ENCODE measurements around the gene ZNF319. TPM values are rescaled to one million over a fixed set of nuclear protein-coding genes. Genes with fewer than 3 reads are reported as not detected.

The ZNF319 gene
- total and polyA plus RNA-seq, 4 donors, result 0.64 to 3.4 (median 2.6) TPM

GRCh38 chr16:58012481-58012880 is 12.0 kb upstream of the ZNF319 start:
- Histone ChIP-seq H3K4me1 (ENCODE audit: control insufficient read depth in 4 of 4, insufficient read depth in 4 of 4, low read length in 3 of 4) (no peaks in the 10 kb centered on the region), H3K27me3 (ENCODE audit: control insufficient read depth in 4 of 4, insufficient read depth in 4 of 4, low read length in 3 of 4) (no peaks in the 10 kb centered on the region), H3K27ac (ENCODE audit: low read depth in 1 of 2, low read length in 2 of 2) (no peak overlapping the region), H3K9ac (ENCODE audit: low read depth in 1 of 2, low read length in 2 of 2) (no peak overlapping the region), H3K4me3 (ENCODE audit: low read depth in 1 of 3, low read length in 3 of 3) (no peak overlapping the region), H3K36me3 (ENCODE audit: control insufficient read depth in 4 of 4, insufficient read depth in 3 of 4, low read depth in 1 of 4, low read length in 3 of 4) (peaks cover 7 to 36% (median 21%) of the 10 kb centered on the region in 4 donors), H3K9me3 (ENCODE audit: control insufficient read depth in 4 of 4, low read length in 3 of 4) (no peaks in the 10 kb centered on the region)
- no peak for DNase-seq (ENCODE audit: low spot score)
- 80% methylated on average over 9 of the region's 9 CpGs for WGBS
- TF ChIP-seq RAD21 (IDR thresholded peaks at IDR 0.05) (no peak), ATF3 (IDR thresholded peaks at IDR 0.05) (no peak), EGR1 (IDR thresholded peaks at IDR 0.05; ENCODE audit: low read depth in 2 of 2) (no peak), FOXA1 (IDR thresholded peaks at IDR 0.05) (no peak), MAX (IDR thresholded peaks at IDR 0.05) (no peak)

GRCh38 chr16:58011652-58012051 is 11.2 kb upstream of the ZNF319 start:
- Histone ChIP-seq H3K9me3 (ENCODE audit: control insufficient read depth in 4 of 4, low read length in 3 of 4) (no peaks in the 10 kb centered on the region), H3K9ac (ENCODE audit: low read depth in 1 of 2, low read length in 2 of 2) (no peak overlapping the region), H3K27me3 (ENCODE audit: control insufficient read depth in 4 of 4, insufficient read depth in 4 of 4, low read length in 3 of 4) (no peaks in the 10 kb centered on the region), H3K36me3 (ENCODE audit: control insufficient read depth in 4 of 4, insufficient read depth in 3 of 4, low read depth in 1 of 4, low read length in 3 of 4) (peaks cover 5 to 32% (median 20%) of the 10 kb centered on the region in 4 donors), H3K27ac (ENCODE audit: low read depth in 1 of 2, low read length in 2 of 2) (no peak overlapping the region), H3K4me1 (ENCODE audit: control insufficient read depth in 4 of 4, insufficient read depth in 4 of 4, low read length in 3 of 4) (no peaks in the 10 kb centered on the region), H3K4me3 (ENCODE audit: low read depth in 1 of 3, low read length in 3 of 3) (no peak overlapping the region)
- WGBS, result 90% methylated on average over 3 of the region's 3 CpGs
- TF ChIP-seq NR2F2 (IDR thresholded peaks at IDR 0.05) (no peak), CTCF (IDR thresholded peaks at IDR 0.05; ENCODE audit: low read depth, low read length, missing input control) (no peak), YY1 (IDR thresholded peaks at IDR 0.05) (no peak), JUND (IDR thresholded peaks at IDR 0.05) (no peak), FOXA2 (IDR thresholded peaks at IDR 0.05) (no peak), GABPA (IDR thresholded peaks at IDR 0.05 in 1 of 2, conservative IDR thresholded peaks at IDR 0.05 in 1 of 2) (no peak), EGR1 (IDR thresholded peaks at IDR 0.05; ENCODE audit: low read depth in 2 of 2) (no peak), RXRA (IDR thresholded peaks at IDR 0.05) (no peak), MAX (IDR thresholded peaks at IDR 0.05) (no peak), SP1 (IDR thresholded peaks at IDR 0.05) (no peak), REST (IDR thresholded peaks at IDR 0.05) (no peak), HNF4G (IDR thresholded peaks at IDR 0.05) (no peak), RAD21 (IDR thresholded peaks at IDR 0.05) (no peak), HNF4A (conservative IDR thresholded peaks at IDR 0.05) (no peak), FOXA1 (IDR thresholded peaks at IDR 0.05) (no peak), TAF1 (conservative IDR thresholded peaks at IDR 0.05) (no peak), ATF3 (IDR thresholded peaks at IDR 0.05) (no peak), ZBTB33 (IDR thresholded peaks at IDR 0.05) (no peak)
- DNase-seq (ENCODE audit: low spot score), result no peak
